A172 (cell line): ENCODE data around the gene TTC24. TPM values are rescaled to one million over a fixed set of nuclear protein-coding genes. Genes with fewer than 3 reads are reported as not detected.

Experiments used
- total RNA-seq: library from RNA; depleted of rRNA; stranded (reverse); fragments of >200 nt; shearing (Covaris generic); gene quantifications from 2 replicates; pipeline ENCODE4 v1.2.3, GENCODE V29; 2014; rRNA removed

TTC24 gene
- total RNA-seq, 1 experiment from 2014 or later, result not detected

Other genes with a start within 250 kb of the TTC24 start
- gene CCT3, start 241.4 kb upstream of the TTC24 start, total RNA-seq, result 1,101 and 1,191 TPM in 2 replicates
- 3.5 and 9.4 TPM in 2 replicates for gene TSACC, start 241.2 kb upstream of the TTC24 start, total RNA-seq
- not detected in 2 replicates for gene RHBG, start 210.5 kb upstream of the TTC24 start, total RNA-seq
- 14.6 and 22.2 TPM in 2 replicates for gene MEF2D, start 78.9 kb upstream of the TTC24 start, total RNA-seq
- 58.9 and 66.2 TPM in 2 replicates for gene IQGAP3, start 7.2 kb upstream of the TTC24 start, total RNA-seq
- gene NAXE, start 12.1 kb downstream of the TTC24 start, total RNA-seq, result 174 and 204 TPM in 2 replicates
- gene GPATCH4, start 21.8 kb downstream of the TTC24 start, total RNA-seq, result 53.1 and 54.1 TPM in 2 replicates
- 0.26 TPM in 1 of 2 replicates, not detected in the other for gene HAPLN2, start 39.7 kb downstream of the TTC24 start, total RNA-seq
- gene BCAN, start 62.4 kb downstream of the TTC24 start, total RNA-seq, result not detected in 2 replicates
- 60.4 and 105 TPM in 2 replicates for gene NES, start 97.7 kb downstream of the TTC24 start, total RNA-seq
- gene CRABP2, start 125.9 kb downstream of the TTC24 start, total RNA-seq, result 5.4 and 6.3 TPM in 2 replicates
- gene METTL25B, start 148.7 kb downstream of the TTC24 start, total RNA-seq, result 4.9 and 5.7 TPM in 2 replicates
- 18.9 and 25.6 TPM in 2 replicates for gene ISG20L2, start 149.0 kb downstream of the TTC24 start, total RNA-seq
- 133 and 138 TPM in 2 replicates for gene MRPL24, start 161.4 kb downstream of the TTC24 start, total RNA-seq
- gene HDGF, start 172.0 kb downstream of the TTC24 start, total RNA-seq, result 430 and 446 TPM in 2 replicates
- gene PRCC, start 187.8 kb downstream of the TTC24 start, total RNA-seq, result 40.3 and 51.5 TPM in 2 replicates
- 0.09 TPM in 1 of 2 replicates, not detected in the other for gene SH2D2A, start 237.1 kb downstream of the TTC24 start, total RNA-seq